ENCODE measurements around the gene TRAK1.

TRAK1 gene

GRCh38 chr3:42148086-42148848 lies 57.1 kb downstream of the TRAK1 start:
- no peak for TF ChIP-seq CTCF (IDR thresholded peaks at IDR 0.05; ENCODE audit: low read depth, low read length, missing control alignments)

GRCh38 chr3:42148982-42149432 lies 57.9 kb downstream of the TRAK1 start:
- peak; percentile 72 for DNase-seq (ENCODE audit: extremely low read depth, low read depth)
- no peak overlapping the region for H3K4me3 ChIP-seq (replicated peaks; ENCODE audit: low read depth, low read length)

More at GRCh38 chr3:42148086-42148848, 57.1 kb downstream of the TRAK1 start:
- no peak for DNase-seq (ENCODE audit: extremely low read depth, low read depth)
- H3K4me3 ChIP-seq (replicated peaks; ENCODE audit: low read depth, low read length): no peak overlapping the region

GRCh38 chr3:42149532-42149931 lies 58.4 kb downstream of the TRAK1 start:
- H3K4me3 ChIP-seq (replicated peaks; ENCODE audit: low read depth, low read length): no peak overlapping the region
- DNase-seq (ENCODE audit: extremely low read depth, low read depth): no peak
- no peak for TF ChIP-seq CTCF (IDR thresholded peaks at IDR 0.05; ENCODE audit: low read depth, low read length, missing control alignments)

More at GRCh38 chr3:42148982-42149432, 57.9 kb downstream of the TRAK1 start:
- no peak for TF ChIP-seq CTCF (IDR thresholded peaks at IDR 0.05; ENCODE audit: low read depth, low read length, missing control alignments)

GRCh38 chr3:42149975-42150374 lies 58.8 kb downstream of the TRAK1 start:
- H3K4me3 ChIP-seq (replicated peaks; ENCODE audit: low read depth, low read length): no peak overlapping the region
- no peak for DNase-seq (ENCODE audit: extremely low read depth, low read depth)
- TF ChIP-seq CTCF (IDR thresholded peaks at IDR 0.05; ENCODE audit: low read depth, low read length, missing control alignments): no peak

GRCh38 chr3:42151596-42152168 lies 60.5 kb downstream of the TRAK1 start:
- TF ChIP-seq CTCF (IDR thresholded peaks at IDR 0.05; ENCODE audit: low read depth, low read length, missing control alignments): no peak
- DNase-seq (ENCODE audit: extremely low read depth, low read depth): no peak
- no peak overlapping the region for H3K4me3 ChIP-seq (replicated peaks; ENCODE audit: low read depth, low read length)

- TF ChIP-seq CTCF (IDR thresholded peaks at IDR 0.05; ENCODE audit: low read depth, low read length, missing control alignments): no peak
- DNase-seq (ENCODE audit: extremely low read depth, low read depth): no peak
- H3K4me3 ChIP-seq (replicated peaks; ENCODE audit: low read depth, low read length): no peak overlapping the region
These were observed 61.0 kb downstream of the TRAK1 start for GRCh38 chr3:42152193-42152592.
